Small intestine (tissue), 7 donors: ENCODE data around the gene NOP9. TPM values are rescaled to one million over a fixed set of nuclear protein-coding genes. Genes with fewer than 3 reads are reported as not detected.

Experiments used
- DNase-seq, 2 donors: peaks; one replicate each; pipeline versions ENCODE4 v3.0.0 to v3.0.0-alpha.2; 2013
- FAIRE-seq: peaks from 2 replicates; lab custom pipeline; 2012; peaks lifted over from hg19 to GRCh38; lab: Jason Lieb, UNC
- H3K27ac ChIP-seq, 3 donors: one replicate each; pipeline ENCODE4 v1.5.1; 2013; ENCODE audit warnings: low read length in 2 of 3, mild to moderate bottlenecking in 2 of 3, control low read depth in 1 of 3, inconsistent platforms in 1 of 3, low read depth in 1 of 3, moderate library complexity in 1 of 3
- H3K27me3 ChIP-seq, 3 donors: one replicate each; pipeline ENCODE4 v1.6.1; 2013; ENCODE audit warnings: low read length in 3 of 3, inconsistent platforms in 1 of 3; ENCODE audit not compliant: control insufficient read depth in 3 of 3, insufficient read depth in 3 of 3
- H3K36me3 ChIP-seq, 3 donors: one replicate each; pipeline ENCODE4 v1.6.1; 2013; ENCODE audit warnings: low read length in 3 of 3, inconsistent platforms in 1 of 3, low read depth in 1 of 3, mild to moderate bottlenecking in 1 of 3, moderate library complexity in 1 of 3; ENCODE audit not compliant: control insufficient read depth in 3 of 3, insufficient read depth in 2 of 3
- H3K4me1 ChIP-seq, 3 donors: one replicate each; pipeline ENCODE4 v1.6.1; 2013; ENCODE audit warnings: low read length in 2 of 3, inconsistent platforms in 1 of 3, low read depth in 1 of 3, mild to moderate bottlenecking in 1 of 3, moderate library complexity in 1 of 3; ENCODE audit not compliant: control insufficient read depth in 3 of 3, insufficient read depth in 2 of 3
- H3K4me3 ChIP-seq, 3 donors: one replicate each; pipeline ENCODE4 v1.5.1; 2013; ENCODE audit warnings: low read length in 3 of 3, control low read depth in 1 of 3, inconsistent platforms in 1 of 3, low read depth in 1 of 3, mild to moderate bottlenecking in 1 of 3, moderate library complexity in 1 of 3
- H3K9me3 ChIP-seq, 2 donors: one replicate each; pipeline ENCODE4 v1.6.1; 2013; ENCODE audit warnings: low read depth in 1 of 2, low read length in 1 of 2; ENCODE audit not compliant: control insufficient read depth in 2 of 2, insufficient read depth in 1 of 2
- WGBS, 3 donors: extraction: QIAGEN DNeasy Blood & Tissue Kit; methylation state at CpG; one replicate each; pipeline ENCODE4 v1.1.7; 2013; 5-methylcytosine and 5-hydroxymethylcytosine counted together
- polyA plus RNA-seq, 4 donors: library from polyadenylated mRNA; stranded (reverse) in 3 of 4; unstranded in 1 of 4; fragments of 200-250 nt in 3 of 4; fragments of 120-200 nt in 1 of 4; gene quantifications; one replicate each; pipeline versions ENCODE4 v1.2.1 to v1.2.3, GENCODE V29; 2013
- donor health status: healthy with polysubstance abuse.
- donor health status: control.
- donor health status: control.
- donor health status: Bipolar disorder and iron deficiency.
- donor health status: healthy.

The NOP9 gene
- polyA plus RNA-seq, 4 donors = 9.7 to 22.5 (median 16.0) TPM

DNA sequence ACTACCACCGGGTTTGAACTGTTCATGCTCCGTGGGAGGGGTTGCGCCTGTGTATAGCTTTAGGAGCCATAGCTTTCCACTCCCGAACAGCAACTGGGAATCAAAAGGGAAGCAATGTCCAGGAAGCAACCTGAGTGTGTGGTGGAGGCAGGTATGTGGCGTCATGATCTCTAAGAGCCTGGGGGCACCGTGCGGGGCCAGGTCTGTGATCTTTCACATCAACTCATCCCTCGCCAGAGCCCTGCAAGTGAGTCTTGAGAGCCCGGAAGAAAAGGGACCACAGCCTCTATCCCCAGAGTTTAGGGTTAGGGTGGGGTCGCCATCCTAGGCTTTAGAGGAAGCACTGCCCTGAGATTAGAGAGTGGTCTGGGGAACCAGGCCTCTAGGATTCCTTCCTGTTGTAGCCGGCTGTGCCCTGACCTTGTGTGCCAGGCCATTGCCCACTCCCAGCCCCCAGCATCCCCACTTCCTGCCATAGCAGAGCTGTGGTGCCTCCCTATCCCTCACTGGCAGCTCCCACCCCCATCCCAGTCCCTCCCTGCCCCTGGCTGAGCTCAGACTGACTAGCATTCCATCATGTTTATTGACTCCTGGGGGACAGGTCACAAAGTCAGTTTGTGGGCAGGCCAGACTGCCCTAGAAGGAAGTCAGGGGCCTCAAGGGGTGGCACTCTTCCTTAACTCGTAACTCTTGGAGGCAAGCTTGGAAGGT lies 36.0 kb downstream of the NOP9 start:
- Histone ChIP-seq H3K27ac (peak overlapping the region in 1 of 3 donors; percentile 15), H3K36me3 (peaks cover 0 to 32% (median 7%) of the 10 kb centered on the region in 3 donors), H3K27me3 (peaks cover 0 to 55% (median 0%) of the 10 kb centered on the region in 3 donors), H3K4me1 (peaks cover 4 to 44% (median 24%) of the 10 kb centered on the region in 3 donors), H3K4me3 (no peak overlapping the region), H3K9me3 (no peaks in the 10 kb centered on the region)
- no peak for DNase-seq
- WGBS, 3 donors = 78 to 81% (median 81%) methylated on average over 12 of the region's 12 CpGs
- no peak for FAIRE-seq

DNA sequence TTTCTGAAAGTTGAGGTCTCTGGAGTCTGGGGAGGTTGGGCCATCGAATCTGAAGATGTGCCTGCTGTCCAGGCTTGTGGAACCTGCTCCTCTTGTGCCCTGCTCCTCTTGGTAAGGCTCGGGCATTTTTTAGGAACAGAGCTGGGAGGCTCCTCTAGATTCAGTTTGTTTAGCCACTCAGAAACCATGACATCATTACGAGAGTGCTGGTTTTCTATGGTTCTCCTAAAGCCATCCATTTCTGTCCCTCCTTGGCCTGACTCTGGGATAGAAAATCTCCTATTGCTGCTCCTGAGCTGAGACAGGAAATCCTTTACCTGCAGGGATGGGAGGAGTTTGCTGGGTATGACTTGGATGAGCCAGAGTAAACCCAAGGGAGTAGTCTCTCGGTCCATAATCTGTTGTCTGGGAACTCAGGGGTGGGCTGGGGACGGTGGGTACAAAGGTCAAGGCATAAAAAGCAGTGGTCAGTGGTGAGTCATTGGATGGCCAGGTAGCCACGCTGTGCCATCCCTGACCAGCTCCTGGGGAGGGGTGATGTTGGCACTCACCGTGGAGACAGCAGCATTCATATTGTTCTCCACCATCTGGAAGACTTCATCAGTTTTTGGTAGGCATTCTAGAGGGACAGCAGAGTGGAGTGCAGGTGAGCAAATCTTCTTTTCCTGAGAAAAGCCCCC lies 37.6 kb downstream of the NOP9 start:
- FAIRE-seq (no peak), DNase-seq (no peak)
- Histone ChIP-seq H3K27ac (no peak overlapping the region), H3K9me3 (no peaks in the 10 kb centered on the region), H3K4me1 (peaks cover 4 to 36% (median 24%) of the 10 kb centered on the region in 3 donors), H3K36me3 (peaks cover 0 to 32% (median 7%) of the 10 kb centered on the region in 3 donors), H3K27me3 (peaks cover 0 to 43% (median 0%) of the 10 kb centered on the region in 3 donors), H3K4me3 (no peak overlapping the region)
- WGBS, 3 donors = 80 to 89% (median 81%) methylated on average over 7 of the region's 7 CpGs

DNA sequence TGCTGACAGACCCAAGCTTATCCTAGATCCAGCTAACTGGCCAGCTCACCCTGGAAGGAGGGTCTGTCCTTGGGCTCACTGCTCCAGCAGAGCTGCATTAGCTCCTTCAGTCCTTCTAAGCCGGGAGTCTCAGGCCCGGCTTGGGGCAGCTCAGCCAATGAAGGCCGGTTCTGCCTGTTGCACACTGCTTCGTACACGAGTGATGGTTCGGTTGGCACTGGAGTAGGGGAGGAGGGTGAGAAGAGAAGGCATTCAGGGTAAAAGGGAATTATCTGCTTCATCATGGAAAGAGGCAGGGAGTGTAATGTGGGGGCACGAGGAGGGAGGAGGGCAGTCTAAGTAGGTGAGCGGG lies 38.1 kb downstream of the NOP9 start:
- peaks cover 0 to 32% (median 7%) of the 10 kb centered on the region in 3 donors for H3K36me3 ChIP-seq
- FAIRE-seq (no peak), DNase-seq (no peak)
- 91 to 93% (median 91%) methylated on average over 8 of the region's 8 CpGs for WGBS, 3 donors
- H3K4me3 ChIP-seq = no peak overlapping the region
- no peak overlapping the region for H3K27ac ChIP-seq
- peaks cover 0 to 37% (median 0%) of the 10 kb centered on the region in 3 donors for H3K27me3 ChIP-seq
- no peaks in the 10 kb centered on the region for H3K9me3 ChIP-seq
- H3K4me1 ChIP-seq = peaks cover 4 to 31% (median 20%) of the 10 kb centered on the region in 3 donors

DNA sequence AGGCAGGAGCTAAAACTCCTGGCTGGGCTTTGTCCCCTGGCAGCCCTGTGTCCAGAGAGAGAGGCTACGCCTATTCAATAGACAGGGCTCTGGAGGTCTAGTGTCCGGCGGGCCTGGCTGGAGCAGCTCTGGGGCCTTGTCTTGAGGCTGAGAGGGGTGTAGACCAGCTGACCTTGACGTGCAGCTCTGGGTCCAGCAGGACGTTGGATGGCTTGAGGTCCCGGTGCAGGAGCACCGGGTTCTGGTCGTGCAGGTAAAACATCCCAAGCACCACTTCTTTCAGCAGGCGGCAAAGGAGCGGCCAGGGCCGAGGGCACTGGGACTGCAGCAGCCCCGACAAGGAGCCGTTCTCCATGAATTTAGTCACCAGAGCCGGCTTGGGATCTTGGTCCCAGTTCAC lies 39.2 kb downstream of the NOP9 start:
- FAIRE-seq (no peak), DNase-seq (no peak)
- H3K27ac ChIP-seq = peak overlapping the region in 1 of 3 donors; percentile 82
- H3K4me1 ChIP-seq = peaks cover 4 to 26% (median 17%) of the 10 kb centered on the region in 3 donors
- 51 to 73% (median 58%) methylated on average over 14 of the region's 14 CpGs for WGBS, 3 donors
- peak overlapping the region; percentile 54 to 91 (median 62) for H3K4me3 ChIP-seq
- H3K9me3 ChIP-seq = no peaks in the 10 kb centered on the region
- H3K27me3 ChIP-seq = peaks cover 0 to 28% (median 0%) of the 10 kb centered on the region in 3 donors
- H3K36me3 ChIP-seq = peaks cover 0 to 32% (median 7%) of the 10 kb centered on the region in 3 donors

DNA sequence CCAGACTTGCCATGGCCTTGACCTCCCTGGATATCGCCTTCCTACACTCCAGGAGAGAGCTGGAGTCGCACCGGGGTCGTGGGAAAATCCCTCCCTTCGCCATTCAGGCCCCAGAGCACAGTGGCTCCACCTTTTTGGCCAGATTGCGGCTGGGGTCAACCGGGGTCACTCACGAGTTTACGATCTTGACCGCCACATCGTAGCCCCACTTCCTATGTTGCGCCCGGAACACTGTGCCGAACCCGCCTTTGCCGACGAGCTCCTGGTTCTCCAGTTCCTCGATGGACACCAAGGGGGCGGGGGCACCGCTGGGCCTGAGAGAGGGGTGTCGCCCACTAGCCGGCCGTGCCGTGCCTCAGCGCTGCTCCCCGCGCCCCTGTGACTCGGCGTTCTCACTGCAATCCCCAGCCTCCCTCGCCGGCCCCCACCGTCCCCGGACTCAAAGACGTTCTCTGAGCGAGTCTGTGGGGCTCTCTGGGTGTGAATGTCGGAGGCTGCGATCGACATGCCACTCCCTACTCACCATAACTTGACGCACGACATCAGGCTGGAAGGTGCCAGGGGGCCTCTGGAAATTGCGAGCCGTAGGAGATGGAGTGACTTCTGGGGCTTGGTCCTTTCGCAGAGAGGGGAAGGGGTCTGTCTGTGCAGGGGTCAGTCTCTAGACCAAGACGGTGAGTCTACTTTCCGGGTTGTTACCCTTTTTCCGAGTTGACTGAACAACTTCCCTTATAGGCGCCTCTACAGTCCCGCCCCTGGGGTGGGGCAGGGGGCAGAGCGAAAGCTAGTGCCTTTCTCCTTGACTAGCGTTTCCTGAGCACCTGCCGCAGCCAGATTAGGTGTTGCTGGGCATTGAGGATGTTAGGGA lies 39.9 kb downstream of the NOP9 start, which contains the start of gene RIPK3:
TSS of gene RIPK3 (minus strand) at position 708 of the 868 bp plus-strand sequence. CDS start at position 543, 165 bp downstream.
- peaks cover 0 to 32% (median 7%) of the 10 kb centered on the region in 3 donors for H3K36me3 ChIP-seq
- H3K27ac ChIP-seq = peak within 1 kb of the TSS; percentile 44 to 82 (median 62)
- H3K4me1 ChIP-seq = peaks cover 4 to 21% (median 10%) of the 10 kb centered on the region in 3 donors
- peak; percentile 91 to 92 for DNase-seq
- no peak for FAIRE-seq
- H3K27me3 ChIP-seq = peaks cover 0 to 21% (median 0%) of the 10 kb centered on the region in 3 donors
- peak within 1 kb of the TSS; percentile 54 to 91 (median 62) for H3K4me3 ChIP-seq
- H3K9me3 ChIP-seq = no peaks in the 10 kb centered on the region
- WGBS, 3 donors = 1 to 7% (median 4%) methylated on average over 51 of the region's 51 CpGs

DNA sequence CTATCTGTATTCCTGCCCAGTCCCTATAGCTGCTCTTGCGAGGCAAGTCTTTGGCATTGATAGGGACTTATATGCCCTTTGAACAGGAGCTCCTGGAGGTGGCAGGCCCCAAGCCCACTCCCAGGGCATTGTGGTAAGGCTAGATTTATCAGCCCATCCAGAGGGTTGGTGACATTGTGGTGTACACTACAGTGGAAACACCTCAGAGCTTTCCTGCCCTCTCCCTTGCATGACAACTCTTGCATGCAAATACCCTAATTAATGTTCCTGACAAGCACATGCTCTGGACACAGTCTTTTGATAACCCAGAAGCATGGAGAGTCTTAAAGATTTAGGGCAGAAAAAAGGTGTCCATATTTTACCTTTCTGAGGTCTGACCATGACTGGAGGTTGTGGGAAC lies 41.0 kb downstream of the NOP9 start:
- peaks cover 0 to 10% (median 0%) of the 10 kb centered on the region in 3 donors for H3K27me3 ChIP-seq
- no peak overlapping the region for H3K4me3 ChIP-seq
- no peak overlapping the region for H3K27ac ChIP-seq
- no peak for DNase-seq
- no peaks in the 10 kb centered on the region for H3K9me3 ChIP-seq
- WGBS, 3 donors = 85 to 94% (median 89%) methylated on average over 1 of the region's 1 CpG
- peaks cover 4 to 14% (median 10%) of the 10 kb centered on the region in 3 donors for H3K4me1 ChIP-seq
- no peak for FAIRE-seq
- peaks cover 0 to 29% (median 7%) of the 10 kb centered on the region in 3 donors for H3K36me3 ChIP-seq

DNA sequence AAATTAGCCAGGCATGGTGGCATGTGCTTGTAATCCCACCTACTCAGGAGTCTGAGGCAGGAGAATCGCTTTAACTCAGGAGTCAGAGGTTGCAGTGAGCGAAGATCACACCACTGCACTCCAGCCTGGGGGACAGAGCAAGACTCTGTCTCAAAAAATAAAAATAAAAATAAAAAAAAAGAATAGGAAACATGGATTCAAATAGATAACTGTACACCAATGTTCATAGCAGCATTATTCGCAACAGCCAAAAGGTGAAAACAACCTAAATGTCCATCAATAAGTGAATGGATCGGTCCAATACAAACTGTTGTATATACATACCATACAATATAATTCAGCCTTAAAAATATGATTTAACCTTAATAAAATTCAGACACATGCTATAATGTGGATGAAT lies 43.2 kb downstream of the NOP9 start:
- DNase-seq (no peak), FAIRE-seq (no peak)
- Histone ChIP-seq H3K36me3 (peaks cover 0 to 10% (median 0%) of the 10 kb centered on the region in 3 donors), H3K4me3 (no peak overlapping the region), H3K9me3 (no peaks in the 10 kb centered on the region), H3K27ac (no peak overlapping the region), H3K4me1 (peaks cover 6 to 27% (median 10%) of the 10 kb centered on the region in 3 donors), H3K27me3 (peaks cover 0 to 4% (median 0%) of the 10 kb centered on the region in 3 donors)
- WGBS, 3 donors = 97% methylated on average over 4 of the region's 4 CpGs
